ENCODE measurements around the gene KAT6B.
A peak's percentile ranks its signal among the peaks of the same experiment; 100 is the strongest.

The KAT6B gene

DNA sequence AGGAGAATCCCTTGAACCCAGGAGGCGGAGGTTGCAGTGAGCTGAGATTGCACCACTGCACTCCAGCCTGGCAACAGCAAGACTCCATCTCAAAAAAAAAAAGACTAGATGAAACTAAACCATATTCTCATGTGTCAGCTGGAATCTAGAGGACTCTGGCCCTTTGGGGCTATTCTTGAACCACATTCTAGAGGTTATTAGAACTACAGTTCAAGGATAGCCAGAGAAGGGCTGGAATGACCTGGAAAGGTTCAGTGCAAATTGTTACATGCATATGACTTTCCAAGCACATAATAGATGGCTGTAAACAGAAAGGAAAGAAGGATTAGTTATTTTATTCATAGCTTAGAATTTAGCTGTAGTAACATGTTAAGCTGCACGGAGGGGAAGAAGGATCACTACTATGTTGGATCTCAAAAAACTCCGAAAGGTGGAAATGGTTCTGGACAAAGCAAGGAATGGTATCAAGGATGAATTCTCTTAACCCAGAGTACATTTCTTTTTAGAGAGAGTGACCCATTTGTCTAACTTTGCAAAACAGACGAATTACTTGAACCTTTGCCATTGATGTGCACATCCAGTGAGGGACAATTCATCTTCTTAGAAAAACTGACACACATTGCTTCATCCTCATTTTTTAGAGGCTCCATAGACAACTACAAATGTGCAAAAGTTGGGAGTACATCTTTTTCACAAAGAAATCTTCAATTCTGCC is 161.1 kb downstream of the KAT6B start:
- no peak for DNase-seq (ENCODE audit: low read depth in 2 of 2)

DNA sequence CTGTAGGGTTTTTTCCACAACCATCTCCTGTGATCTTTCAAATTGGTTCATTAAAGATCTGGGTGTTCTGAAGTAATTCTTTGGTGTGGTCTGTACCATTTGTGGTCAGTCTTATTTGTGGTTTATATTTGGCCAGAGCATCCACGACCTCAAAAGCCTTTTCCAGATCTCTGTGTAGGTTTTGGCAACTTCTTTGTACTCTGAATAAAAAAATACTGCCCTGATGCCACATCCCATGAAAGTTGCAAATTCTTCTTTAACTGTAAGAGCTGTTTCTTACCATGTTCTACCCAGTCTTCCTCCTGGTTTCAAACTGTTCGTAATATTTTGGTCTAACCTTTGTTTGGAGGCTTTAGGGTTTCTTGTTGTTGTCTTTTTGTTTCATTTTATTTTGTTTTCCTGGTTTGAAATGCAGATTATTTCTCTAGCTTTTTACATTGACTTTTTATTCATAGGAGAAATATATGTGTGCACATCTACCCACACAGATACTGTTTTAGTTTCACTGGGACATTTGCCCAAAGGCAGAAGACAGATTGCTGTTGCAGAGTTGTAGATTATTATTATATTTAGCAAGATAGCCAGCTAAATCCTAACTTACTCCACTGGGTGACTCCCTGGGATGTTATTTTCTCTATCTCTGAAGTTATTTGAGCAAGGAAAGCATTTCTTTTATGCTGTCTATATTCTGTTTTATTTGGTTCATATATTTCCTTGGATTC is 161.8 kb downstream of the KAT6B start:
- no peak for DNase-seq (ENCODE audit: low read depth in 2 of 2)

- no peak for DNase-seq (ENCODE audit: low read depth in 2 of 2)
Observed at GRCh38 chr10:74988832-74989561, 162.6 kb downstream of the KAT6B start.

- no peak for DNase-seq (ENCODE audit: low read depth in 2 of 2)
Observed at GRCh38 chr10:74991435-74991834, 165.0 kb downstream of the KAT6B start.

DNA sequence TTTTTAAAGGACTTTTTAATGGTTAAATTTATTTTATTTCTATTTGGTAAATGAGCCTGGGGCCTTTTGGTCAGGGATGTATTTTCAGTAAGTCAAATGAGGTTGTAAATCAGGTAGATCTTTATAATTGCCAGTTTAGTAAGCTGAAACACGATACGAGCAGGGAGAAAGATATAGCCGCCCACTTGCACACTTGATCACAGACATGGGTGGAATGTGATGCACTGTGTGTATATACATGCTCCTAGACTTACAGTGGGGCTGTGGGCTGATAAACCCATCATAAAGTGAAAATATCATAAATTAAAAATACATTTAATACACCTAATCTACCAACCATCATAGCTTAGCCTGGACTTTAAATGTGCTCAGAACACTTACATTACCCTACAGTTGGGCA is 165.7 kb downstream of the KAT6B start:
- DNase-seq (ENCODE audit: low read depth in 2 of 2) = no peak

GRCh38 chr10:74993649-74994048 is 167.2 kb downstream of the KAT6B start:
- DNase-seq (ENCODE audit: low read depth in 2 of 2) = no peak

- no peak for DNase-seq (ENCODE audit: low read depth in 2 of 2)
Observed at GRCh38 chr10:74994854-74995253, 168.5 kb downstream of the KAT6B start.

DNA sequence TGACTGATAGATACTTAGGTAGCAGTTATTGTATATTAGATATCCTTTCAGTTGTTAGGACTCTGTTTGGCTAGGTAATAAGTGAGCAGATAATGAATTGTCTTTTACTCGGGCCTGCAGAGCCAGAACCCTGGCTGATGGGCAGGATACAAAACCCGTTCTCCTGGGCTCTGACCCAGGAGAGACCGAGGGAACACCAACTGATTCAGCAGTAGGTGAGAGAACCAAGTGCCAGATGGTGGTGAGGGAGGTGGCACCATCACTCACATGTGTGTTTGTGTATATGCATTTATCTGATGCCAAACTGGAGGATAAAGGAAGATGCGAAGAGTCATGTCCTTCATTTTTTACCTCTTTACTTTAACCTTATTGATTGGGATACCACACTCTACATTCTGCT is 169.4 kb downstream of the KAT6B start:
- no peak for DNase-seq (ENCODE audit: low read depth in 2 of 2)

GRCh38 chr10:74997163-74997562 is 170.8 kb downstream of the KAT6B start:
- no peak for DNase-seq (ENCODE audit: low read depth in 2 of 2)

GRCh38 chr10:75000748-75001321 is 174.4 kb downstream of the KAT6B start:
- no peak for DNase-seq (ENCODE audit: low read depth in 2 of 2)

- DNase-seq (ENCODE audit: low read depth in 2 of 2) = no peak
Observed at GRCh38 chr10:75001715-75002350, 175.4 kb downstream of the KAT6B start.

DNA sequence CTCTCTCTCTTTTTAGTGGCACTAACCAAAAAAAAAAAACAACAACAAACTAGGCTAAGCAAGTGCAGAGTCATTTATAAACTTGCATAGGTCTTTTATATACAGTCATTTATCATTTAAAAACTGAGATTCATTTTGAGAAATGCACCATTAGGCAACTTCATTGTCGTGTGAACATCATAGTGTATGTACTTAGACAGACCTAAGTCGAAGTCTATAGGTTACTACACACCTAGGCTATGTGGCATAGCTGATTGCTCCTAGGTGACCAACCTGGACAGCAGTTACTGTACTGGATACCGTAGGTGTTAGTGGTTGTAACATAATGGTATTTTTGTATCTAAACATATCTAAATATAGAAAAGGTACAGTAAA is 175.9 kb downstream of the KAT6B start:
- no peak for DNase-seq (ENCODE audit: low read depth in 2 of 2)

GRCh38 chr10:75002967-75003594 is 176.7 kb downstream of the KAT6B start:
- DNase-seq (ENCODE audit: low read depth in 2 of 2) = no peak

GRCh38 chr10:75003891-75004290 is 177.5 kb downstream of the KAT6B start:
- DNase-seq (ENCODE audit: low read depth in 2 of 2) = no peak

DNA sequence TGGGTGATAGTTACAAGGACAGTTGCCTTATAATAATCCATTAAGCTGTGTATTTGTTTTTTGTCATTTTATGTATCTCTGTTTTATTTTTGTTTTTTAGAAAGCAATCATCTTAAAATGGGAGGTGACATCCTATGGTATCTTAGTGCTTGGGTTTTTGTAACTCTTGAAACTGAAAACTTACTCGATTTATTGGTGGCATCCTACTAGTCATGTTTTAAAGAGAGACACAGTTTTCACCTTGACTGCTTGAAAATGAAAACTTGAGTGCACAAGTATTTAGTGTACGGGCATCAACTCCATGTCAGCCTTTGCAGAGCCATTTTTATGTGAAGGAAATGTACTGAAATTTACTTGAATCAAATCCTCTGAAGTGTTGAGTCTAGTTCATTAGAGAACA is 181.2 kb downstream of the KAT6B start:
- no peak for DNase-seq (ENCODE audit: low read depth in 2 of 2)

GRCh38 chr10:75008952-75009351 is 182.6 kb downstream of the KAT6B start:
- peak in 1 of 2 experiments; percentile 13 for DNase-seq (ENCODE audit: low read depth in 2 of 2)

DNA sequence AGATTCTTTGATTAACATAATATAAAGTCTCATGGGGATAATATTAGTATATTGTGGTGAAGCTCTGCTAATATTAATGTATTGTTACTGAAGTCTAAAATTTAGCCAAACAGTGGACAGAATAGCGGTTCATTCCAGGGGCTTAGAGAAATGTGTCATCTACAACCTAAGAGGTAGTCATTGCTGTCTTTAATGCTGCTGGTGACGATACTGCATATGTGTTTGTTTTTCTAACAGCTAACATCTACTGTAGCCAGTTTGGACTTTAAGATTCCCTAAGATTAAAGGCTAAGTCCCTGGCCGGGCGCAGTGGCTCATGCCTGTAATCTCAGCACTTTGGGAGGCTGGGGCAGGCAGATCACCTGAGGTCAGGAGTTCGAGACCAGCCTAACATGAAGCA is 183.0 kb downstream of the KAT6B start:
- DNase-seq (ENCODE audit: low read depth in 2 of 2) = no peak

DNA sequence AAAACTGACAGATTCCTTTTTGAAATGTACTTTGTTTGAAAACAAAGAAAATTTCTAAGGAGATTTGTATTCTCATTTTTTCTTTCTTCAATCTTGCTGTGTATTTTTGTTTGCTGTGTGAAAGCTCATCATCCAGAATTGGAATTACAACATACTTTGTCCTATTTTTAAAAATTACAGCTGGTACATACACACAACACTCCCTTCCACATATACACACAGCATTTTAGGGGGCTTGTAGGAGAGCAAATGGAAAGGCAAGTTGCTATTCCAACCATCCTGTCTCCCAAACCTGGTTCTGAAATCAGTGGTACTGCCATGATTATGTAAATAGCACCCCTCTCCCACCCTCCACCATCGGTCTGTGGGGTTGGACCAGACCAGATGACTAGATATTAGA is 184.0 kb downstream of the KAT6B start:
- no peak for DNase-seq (ENCODE audit: low read depth in 2 of 2)

- no peak for DNase-seq (ENCODE audit: low read depth in 2 of 2)
Observed at GRCh38 chr10:75011221-75011620, 184.8 kb downstream of the KAT6B start.

GRCh38 chr10:75012471-75012870 is 186.1 kb downstream of the KAT6B start:
- DNase-seq (ENCODE audit: low read depth in 2 of 2) = no peak

DNA sequence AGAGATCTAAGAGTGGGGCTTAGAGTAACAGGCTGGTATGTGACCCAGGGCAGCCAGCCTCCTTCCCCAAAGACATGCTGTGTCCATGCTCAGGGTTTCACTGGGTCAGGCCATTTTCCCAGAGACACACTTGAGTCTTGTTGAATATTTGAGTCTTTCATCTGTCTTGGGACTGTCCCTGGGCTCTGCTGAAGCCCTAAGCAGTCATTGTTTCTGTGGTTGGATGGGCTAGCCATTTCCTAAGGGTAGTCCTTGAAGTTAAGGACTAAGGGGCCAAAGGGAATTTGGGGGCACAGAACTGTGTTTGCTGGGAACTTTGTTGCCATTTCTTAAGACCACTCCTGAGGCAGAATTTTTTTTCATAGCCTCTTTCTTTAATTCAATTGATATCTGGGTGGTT is 186.6 kb downstream of the KAT6B start:
- no peak for DNase-seq (ENCODE audit: low read depth in 2 of 2)

GRCh38 chr10:75013522-75013921 is 187.1 kb downstream of the KAT6B start:
- DNase-seq (ENCODE audit: low read depth in 2 of 2) = no peak

Measured in fibroblast of skin of left quadriceps (primary cell).